Testis (tissue), 2 donors: Measurements from ENCODE around the gene COQ5.

Experiments used
- POLR2A ChIP-seq: fragments of 450-650 bp; IDR thresholded peaks from one replicate; pipeline ENCODE4 v1.6.1; 2017; ENCODE audit warnings: antibody characterized with exemption, mild to moderate bottlenecking, moderate library complexity
- TF ChIP-seq, protein P1 (sequence below), 3 experiments: fragments of 450-650 bp in 2 of 3; fragments of 200-600 bp in 1 of 3; sonication (generic) in 1 of 3; IDR thresholded peaks; one replicate each; pipeline ENCODE4 v1.5.1; 2016 to 2019; ENCODE audit warnings: antibody characterized with exemption in 3 of 3, mild to moderate bottlenecking in 2 of 3, moderate library complexity in 1 of 3

DNA sequence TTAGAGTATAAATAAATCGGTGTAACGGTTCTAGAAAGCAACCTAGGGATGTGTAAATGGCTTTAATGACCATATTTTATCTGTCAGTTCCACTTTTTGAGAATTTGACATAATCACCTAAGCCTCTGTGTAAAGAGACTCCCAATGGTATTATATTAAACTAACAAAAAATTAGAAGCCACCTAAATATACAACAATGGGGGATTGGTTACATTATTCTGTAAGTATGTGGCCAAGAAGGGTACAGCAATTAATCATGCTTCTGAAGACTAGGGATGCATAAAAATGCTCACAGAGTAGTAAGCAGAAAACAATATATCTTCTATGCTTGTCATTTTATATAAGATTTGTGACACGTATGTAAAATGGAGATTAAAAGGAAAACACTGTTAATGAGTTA is 15.7 kb upstream of the COQ5 start:
- TF ChIP-seq, protein P1, sequence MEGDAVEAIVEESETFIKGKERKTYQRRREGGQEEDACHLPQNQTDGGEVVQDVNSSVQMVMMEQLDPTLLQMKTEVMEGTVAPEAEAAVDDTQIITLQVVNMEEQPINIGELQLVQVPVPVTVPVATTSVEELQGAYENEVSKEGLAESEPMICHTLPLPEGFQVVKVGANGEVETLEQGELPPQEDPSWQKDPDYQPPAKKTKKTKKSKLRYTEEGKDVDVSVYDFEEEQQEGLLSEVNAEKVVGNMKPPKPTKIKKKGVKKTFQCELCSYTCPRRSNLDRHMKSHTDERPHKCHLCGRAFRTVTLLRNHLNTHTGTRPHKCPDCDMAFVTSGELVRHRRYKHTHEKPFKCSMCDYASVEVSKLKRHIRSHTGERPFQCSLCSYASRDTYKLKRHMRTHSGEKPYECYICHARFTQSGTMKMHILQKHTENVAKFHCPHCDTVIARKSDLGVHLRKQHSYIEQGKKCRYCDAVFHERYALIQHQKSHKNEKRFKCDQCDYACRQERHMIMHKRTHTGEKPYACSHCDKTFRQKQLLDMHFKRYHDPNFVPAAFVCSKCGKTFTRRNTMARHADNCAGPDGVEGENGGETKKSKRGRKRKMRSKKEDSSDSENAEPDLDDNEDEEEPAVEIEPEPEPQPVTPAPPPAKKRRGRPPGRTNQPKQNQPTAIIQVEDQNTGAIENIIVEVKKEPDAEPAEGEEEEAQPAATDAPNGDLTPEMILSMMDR (IDR thresholded peaks at IDR 0.05), result no peak
- no peak for TF ChIP-seq POLR2A
